NCI-H82 treated with DMSO at 0.1 percent for 48 hours (cell line): ENCODE results near the gene STK36.

Experiments
- DNase-seq: peaks from one replicate; lab custom pipeline; 2025; ENCODE audit not compliant: unreplicated experiment; lab: John Stamatoyannopoulos, UW

Gene STK36

DNA sequence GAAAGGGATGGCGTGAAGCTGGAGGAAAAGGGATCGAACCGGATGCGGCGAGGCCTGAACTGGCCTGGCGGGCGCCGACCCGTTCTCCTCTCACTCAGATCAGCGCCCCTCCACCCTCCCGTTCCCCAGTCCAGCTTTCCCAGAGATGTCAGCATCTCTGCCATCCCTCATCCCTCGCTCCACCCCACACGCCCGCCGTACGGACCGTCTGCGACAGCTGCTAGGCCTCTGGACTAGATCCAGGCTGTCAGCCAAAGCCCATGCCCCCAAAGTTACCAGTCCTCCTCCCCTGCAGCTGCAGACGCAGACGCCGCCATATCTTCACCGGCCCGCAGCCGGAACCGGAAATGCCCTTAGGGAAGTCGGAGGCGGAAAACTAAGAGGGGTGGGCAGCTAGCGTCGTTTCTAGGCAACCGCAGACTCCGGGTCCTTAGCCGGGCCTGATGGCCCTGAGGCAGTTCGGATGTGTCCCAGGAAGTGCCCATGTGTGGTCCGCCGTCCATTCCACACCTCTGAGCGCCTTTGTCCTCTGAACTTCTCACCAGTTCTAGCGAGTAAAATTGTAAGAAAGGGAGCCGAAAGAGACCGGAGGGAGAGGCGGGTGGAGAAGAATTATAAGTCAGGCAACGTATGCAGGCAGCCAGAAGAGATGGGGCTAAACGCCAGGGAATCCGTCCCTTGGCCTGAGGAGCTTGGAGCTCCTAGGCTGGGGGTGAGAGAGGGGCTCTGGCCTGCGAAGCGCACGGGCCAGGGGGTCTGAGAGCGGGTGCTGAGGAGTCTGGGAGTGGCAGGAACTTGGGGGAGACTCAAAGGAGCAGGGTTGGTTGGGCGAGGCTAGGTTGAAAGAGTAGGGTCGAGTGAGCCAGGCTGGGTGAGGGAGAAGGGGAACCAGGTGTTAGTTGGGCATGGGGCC is at the start of gene STK36, which contains the start of gene RNF25:
Gene STK36 (plus strand): TSS at position 433 of the 913 bp plus-strand sequence. CDS start 744 bp downstream, outside the sequence.
Gene RNF25 (minus strand): TSS at position 349 of the 913 bp plus-strand sequence. CDS start 32 bp downstream, at position 317.
- peak; percentile 61 for DNase-seq

GRCh38 chr2:218622606-218623365 is 49.1 kb upstream of the STK36 start:
- no peak for DNase-seq

- no peak for DNase-seq
These were observed 48.5 kb upstream of the STK36 start for GRCh38 chr2:218623366-218623705.

GRCh38 chr2:218626369-218626768 is 45.5 kb upstream of the STK36 start:
- no peak for DNase-seq

DNA sequence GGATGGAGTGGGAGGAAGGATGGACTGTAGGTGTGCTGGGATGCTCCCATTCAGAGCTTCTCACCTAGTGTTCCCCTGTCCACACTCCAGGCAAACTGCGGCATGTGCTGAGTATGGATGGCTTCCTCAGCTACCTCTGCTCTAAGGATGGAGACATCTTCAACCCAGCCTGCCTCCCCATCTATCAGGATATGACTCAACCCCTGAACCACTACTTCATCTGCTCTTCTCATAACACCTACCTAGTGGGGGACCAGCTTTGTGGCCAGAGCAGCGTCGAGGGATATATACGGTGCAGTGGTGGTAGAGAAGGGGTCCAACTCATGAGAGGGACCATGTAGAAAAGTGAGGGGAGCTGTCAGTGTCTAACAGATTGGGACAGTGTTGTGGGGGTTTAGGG is 43.9 kb upstream of the STK36 start:
- DNase-seq = no peak

DNA sequence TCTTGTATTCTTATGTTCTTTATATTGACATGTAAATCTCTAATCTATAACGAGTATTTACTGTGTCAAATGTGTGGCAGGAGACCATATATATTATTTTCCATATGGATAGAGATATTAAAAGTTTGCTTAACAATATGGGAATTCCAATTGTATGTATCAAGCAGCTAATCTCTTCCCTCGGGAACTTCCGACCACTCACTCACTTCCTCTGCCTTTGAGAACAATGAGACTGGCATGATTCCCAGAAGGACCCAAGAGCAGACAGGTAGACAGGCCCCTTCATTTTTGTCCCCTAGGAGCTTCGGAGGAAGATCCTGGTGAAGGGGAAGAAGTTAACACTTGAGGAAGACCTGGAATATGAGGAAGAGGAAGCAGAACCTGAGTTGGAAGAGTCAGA is 40.0 kb upstream of the STK36 start:
- DNase-seq = no peak

- no peak for DNase-seq
These were observed 36.2 kb upstream of the STK36 start for GRCh38 chr2:218635719-218636118.

DNA sequence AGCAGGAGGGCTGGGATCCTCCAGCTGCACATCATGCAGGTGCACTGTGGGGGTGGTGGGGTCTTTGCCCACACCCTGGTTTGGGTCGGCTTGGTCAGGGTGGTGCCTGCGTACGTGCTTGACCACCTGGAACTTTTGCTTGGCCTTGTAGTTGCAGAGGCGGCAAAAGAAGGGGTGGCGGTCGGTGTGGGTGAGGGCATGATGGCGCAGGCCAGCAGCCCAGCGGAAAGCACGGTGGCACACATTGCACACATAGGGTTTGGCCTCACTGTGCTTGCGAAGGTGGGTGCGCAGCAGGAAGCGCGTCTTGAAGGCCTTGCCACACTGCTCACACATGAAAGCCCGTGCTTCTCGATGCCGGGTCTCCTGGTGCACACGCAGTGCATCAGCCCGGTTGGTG is 33.5 kb upstream of the STK36 start:
- DNase-seq = no peak

DNA sequence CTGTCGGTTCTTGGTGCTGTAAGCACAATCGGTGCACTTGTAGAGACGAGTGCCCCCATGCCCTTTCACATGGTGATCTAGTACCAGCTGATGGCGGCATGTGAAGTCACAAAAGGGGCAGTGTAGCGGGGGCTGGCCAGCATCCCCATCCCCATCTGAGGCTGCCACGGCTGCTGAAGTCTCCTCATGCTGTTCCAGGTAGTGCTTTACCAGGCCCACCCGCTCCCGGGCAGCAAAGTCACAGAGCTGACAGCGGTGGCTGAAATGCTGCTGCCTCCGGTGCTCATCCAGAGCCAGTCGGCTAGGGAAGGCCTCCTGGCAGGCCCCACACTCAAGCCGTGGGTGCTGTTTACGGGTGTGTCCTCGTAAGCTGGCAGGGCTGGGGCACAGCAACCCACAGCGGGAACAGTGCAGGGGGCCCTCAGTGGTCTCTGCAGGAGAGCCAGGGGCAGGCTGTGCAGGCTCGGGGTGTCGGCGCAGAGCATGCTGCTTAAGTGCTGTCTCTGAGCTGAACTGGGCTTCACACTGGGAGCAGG is 29.7 kb upstream of the STK36 start:
- no peak for DNase-seq

GRCh38 chr2:218642786-218643185 is 29.1 kb upstream of the STK36 start:
- DNase-seq = no peak

DNA sequence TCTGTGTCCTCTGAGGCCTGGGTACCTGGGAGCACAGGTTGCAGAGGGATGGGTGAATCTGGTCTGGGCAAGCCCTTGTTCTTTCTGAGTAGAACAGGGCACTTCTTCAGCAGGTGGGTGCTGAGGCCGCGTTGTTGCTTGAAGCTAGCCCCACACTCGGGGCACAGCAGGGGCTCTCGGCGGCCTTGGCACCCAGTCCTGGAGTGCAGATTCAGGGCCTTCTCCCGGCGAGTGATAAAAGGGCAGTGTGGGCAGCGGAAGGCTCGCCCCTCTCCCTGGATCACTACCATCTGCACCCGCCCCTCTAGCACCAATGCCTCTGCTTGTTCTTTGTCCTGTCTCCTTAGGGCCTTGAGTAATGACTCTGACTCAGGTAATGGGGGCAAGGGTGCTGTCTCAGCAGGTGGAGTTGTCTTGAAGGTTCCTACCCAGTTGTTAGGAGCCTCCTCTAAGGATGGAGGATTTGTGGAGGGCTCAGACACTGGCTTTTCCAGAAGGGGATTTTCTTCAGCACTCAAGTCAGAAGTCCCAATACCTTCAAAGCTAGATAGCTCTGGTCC is 28.1 kb upstream of the STK36 start:
- no peak for DNase-seq

DNA sequence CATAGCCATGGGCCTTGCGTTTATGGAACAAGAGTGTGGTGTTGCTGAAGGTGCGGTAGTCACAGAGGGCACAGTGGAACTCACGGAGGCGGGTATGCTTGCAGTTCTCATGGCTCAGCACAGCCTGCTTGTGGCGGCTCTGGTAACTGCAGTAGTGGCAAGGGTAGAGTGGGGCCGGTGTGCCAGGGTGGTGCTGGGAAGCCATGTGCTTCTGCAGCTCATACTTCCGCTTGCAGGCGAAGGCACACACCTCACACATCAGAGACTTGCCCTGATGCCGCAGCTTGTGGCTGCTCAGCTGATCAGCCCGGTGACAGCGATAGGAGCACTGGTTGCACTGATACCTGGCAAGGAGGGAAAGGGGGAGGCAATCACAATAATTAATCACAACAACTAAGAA is 27.2 kb upstream of the STK36 start:
- no peak for DNase-seq

GRCh38 chr2:218645126-218645525 is 26.8 kb upstream of the STK36 start:
- DNase-seq = no peak

DNA sequence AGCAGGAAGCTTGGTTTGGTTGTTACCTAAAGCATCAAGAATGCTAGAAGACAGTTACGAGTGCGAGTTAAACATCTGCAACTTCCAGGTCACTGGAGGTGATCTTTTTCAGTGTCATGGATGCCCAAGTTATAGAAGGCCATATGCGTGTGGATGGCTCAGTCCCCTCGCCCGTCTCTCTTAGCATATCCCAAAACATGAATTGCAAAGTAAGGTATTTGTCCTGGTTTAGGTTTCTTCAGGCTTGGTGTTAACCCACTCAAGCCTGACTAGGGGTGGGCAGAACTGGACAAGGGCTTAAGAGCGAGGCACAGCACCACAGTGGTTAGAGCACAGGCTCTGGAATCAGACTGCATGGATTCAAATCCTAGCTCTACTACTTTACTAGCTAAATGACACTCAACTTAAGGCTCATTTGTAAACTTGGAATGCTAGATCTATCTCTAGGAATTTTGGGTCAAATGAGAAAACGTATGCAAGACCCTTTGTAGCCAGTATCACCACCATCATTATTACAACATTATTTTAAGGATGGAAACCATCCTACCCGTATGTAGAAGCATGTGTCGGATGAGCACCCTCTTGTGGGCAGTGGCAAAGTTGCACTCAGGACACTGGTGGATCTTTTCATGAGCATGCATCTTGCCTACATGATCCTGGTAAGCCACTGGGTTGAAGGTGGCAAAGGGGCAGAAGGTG is 23.6 kb upstream of the STK36 start:
- no peak for DNase-seq

DNA sequence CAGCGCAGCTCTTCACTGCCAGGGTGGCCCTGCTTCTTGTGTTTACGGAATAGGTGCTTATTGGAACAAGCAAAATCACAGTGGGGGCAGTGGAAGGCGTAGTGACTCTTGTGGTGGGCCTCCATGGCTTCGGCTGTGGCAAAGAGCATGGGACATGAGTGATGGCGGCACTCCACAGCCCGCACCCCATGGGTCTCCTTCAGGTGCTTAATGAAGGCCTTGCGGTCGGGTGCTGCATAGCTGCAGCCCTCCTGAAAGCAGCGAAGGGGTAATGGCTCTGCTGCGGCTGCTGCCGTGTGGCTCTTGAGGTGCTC is 23.1 kb upstream of the STK36 start:
- DNase-seq = no peak

GRCh38 chr2:218655751-218656150 is 16.1 kb upstream of the STK36 start:
- DNase-seq = no peak

DNA sequence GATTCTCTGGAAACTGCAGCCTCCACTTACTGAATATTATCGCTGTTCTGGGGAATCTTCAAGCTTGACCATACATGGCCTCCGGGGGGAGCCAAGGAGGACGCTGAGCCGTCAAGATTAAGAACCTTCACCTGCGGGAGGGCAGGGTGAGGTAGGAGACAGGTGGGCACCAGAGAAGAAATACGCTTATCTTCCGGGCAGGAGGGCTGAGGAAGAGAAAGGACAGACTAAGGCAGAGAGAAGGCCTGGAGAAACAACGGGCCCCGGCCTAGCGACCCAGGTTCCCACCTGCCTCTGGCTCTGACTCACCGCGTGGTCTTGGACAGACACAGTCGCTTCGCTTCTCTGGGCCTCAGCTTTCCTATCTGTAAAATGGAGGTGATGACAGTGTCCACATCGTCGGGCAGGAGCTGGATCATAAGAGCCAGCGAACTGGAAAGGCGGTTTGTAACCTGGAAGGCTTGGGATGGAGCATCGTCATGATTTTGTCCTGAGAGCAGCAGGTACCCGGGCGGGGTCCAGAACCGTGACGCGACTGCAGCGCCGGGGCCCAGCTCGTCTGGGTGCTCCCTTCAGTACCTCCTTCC is 13.1 kb upstream of the STK36 start:
- peak; percentile 11 for DNase-seq

DNA sequence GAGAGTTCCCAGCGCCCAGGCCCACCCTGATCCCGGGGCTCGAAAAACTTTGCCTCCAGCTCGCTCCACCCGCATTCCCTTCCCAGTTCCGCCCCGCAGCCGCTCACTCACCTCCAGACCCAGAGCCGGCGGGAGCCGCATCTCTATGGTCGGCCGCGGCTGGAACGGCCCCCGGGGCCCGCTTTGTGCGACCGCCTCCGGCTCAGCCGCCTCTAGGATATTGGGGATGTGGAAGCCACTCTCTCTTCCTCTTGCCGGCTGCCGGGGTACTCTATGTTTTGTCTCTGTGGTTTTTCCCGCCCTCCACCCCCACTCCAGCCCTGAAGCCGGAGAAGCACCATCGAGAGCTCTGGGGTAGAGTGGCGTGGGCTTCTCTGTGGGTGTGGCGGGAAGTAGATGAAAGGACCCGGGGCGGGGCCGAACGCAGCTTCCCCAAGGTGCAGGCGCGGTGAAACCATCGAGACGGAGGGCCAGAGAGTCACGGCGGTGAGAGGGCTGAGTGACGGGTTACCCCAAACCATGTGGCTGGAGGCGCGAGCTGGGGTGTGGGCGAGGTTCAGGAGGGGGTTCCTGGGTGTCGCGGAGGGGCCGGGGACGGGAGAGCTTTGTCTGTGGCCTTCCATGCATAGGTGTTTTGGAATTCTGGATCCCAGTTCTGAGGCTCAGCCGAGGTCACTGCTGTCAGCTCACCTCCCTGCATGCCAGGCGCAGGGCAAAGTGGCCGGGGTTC is 12.5 kb upstream of the STK36 start, which contains the start of the genes BCS1L and ZNF142:
Gene BCS1L (plus strand): TSS at position 426 of the 730 bp plus-strand sequence. CDS start 1,305 bp downstream, outside the sequence.
Gene ZNF142 (minus strand): TSS at position 366 of the 730 bp plus-strand sequence. CDS start 3,194 bp downstream, outside the sequence.
- peak; percentile 80 for DNase-seq

DNA sequence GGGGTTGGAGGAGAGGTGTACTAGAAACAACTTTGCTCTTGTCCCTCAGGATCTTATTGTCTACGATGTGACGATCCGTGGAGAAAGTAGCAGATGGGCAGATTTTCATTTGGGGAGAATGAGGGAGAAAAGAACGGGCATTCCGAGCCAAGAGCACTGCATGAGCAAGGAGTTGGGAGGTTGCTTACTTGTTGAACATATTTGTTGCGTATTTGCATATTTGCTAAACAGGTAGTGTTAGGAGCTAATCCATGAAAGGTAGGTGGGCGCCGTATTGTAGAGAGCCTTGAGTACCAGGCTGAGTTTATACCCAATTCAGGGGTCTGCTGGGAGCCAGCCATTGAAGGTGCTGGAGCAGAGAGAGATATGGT is 11.9 kb upstream of the STK36 start:
- no peak for DNase-seq

DNA sequence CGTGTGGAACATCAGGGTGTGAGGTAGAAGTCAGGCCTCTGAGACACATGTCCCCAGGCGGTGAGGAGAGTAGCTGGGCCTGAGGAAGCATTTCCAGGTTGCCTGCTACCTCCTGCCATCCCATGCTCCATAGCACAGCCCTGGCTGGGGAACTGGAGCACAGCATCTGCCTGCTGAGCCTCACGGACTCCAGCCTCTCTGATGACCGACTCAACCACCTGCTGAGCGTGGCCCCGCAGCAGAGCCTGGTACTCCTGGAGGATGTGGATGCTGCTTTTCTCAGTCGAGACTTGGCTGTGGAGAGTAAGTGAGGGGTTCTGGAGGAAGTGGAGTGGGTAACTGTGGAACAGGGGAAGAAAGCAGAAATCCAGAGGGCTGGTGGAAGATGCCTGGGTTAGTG is 9.5 kb upstream of the STK36 start:
- no peak for DNase-seq
